HepG2 (cell line): Measurements from ENCODE around the gene HPS3. TPM values are rescaled to one million over a fixed set of nuclear protein-coding genes. Genes with fewer than 3 reads are reported as not detected.

Experiments used
- ATF1 ChIP-seq: IDR thresholded peaks from 2 replicates; pipeline ENCODE4 v1.6.1; 2016; ENCODE audit warnings: mild to moderate bottlenecking, control low read depth
- EP300 ChIP-seq, 3 experiments: sonication (generic) in 1 of 3; formaldehyde crosslinking in 1 of 3; IDR thresholded peaks; 2 replicates each; pipeline versions ENCODE4 v1.5.1 to v1.6.1; 2011 to 2020; ENCODE audit warnings: low read depth in 2 of 3, low read length in 2 of 3, borderline replicate concordance in 1 of 3, improper control_type of control experiment in 1 of 3, mild to moderate bottlenecking in 1 of 3, missing genetic modification reagents in 1 of 3, moderate library complexity in 1 of 3
- MAF1 ChIP-seq: sonication (generic); formaldehyde crosslinking; IDR thresholded peaks from 2 replicates; pipeline ENCODE4 v1.5.0; 2020; ENCODE audit warnings: missing genetic modification reagents, borderline replicate concordance
- PAXIP1 ChIP-seq: sonication (generic); formaldehyde crosslinking; conservative IDR thresholded peaks from 2 replicates; pipeline ENCODE4 v1.4.0; 2020; ENCODE audit warnings: mild to moderate bottlenecking, missing genetic modification reagents, moderate library complexity
- STAT6 ChIP-seq: sonication (generic); formaldehyde crosslinking; IDR thresholded peaks from 2 replicates; pipeline ENCODE4 v1.4.0; 2020; ENCODE audit warnings: missing genetic modification reagents, mild to moderate bottlenecking, borderline replicate concordance
- THYN1 ChIP-seq: sonication (generic); formaldehyde crosslinking; IDR thresholded peaks from 2 replicates; pipeline ENCODE4 v1.8.1; 2023; ENCODE audit warnings: low read depth, mild to moderate bottlenecking, moderate library complexity, missing genetic modification reagents, borderline replicate concordance
- TRAFD1 ChIP-seq: sonication (generic); formaldehyde crosslinking; IDR thresholded peaks from 2 replicates; pipeline ENCODE4 v1.5.1; 2020; ENCODE audit warnings: missing genetic modification reagents, mild to moderate bottlenecking, borderline replicate concordance
- ZMYM3 ChIP-seq: sonication (generic); formaldehyde crosslinking; IDR thresholded peaks from 2 replicates; pipeline ENCODE4 v1.5.1; 2020; ENCODE audit warnings: mild to moderate bottlenecking, missing genetic modification reagents
- ZNF142 ChIP-seq: sonication (generic); formaldehyde crosslinking; IDR thresholded peaks from 2 replicates; pipeline ENCODE4 v1.4.0; 2020; ENCODE audit warnings: missing genetic modification reagents
- ZNF432 ChIP-seq: sonication (generic); formaldehyde crosslinking; IDR thresholded peaks from 2 replicates; pipeline ENCODE4 v1.5.0; 2020; ENCODE audit warnings: missing genetic modification reagents, mild to moderate bottlenecking, borderline replicate concordance
- polyA plus RNA-seq, 8 experiments: library from polyadenylated mRNA; depleted of rRNA in 3 of 8; stranded (reverse) in 7 of 8; unstranded in 1 of 8; fragments of >200 nt; fragmentation: Illumina TruSeq in 4 of 8; extraction: Trizol in 4 of 8; gene quantifications; 2 replicates each; pipeline versions ENCODE4 v1.2.1 to v1.2.3, GENCODE V29; 2011 to 2016; ENCODE audit warnings: low read depth in 4 of 8, missing spikeins in 1 of 8, mixed read lengths in 1 of 8; ENCODE audit not compliant: insufficient read depth in 1 of 8
- total RNA-seq, 5 experiments: library from RNA; depleted of rRNA; stranded (reverse); fragments of >200 nt; fragmentation: Illumina TruSeq; extraction: Trizol; gene quantifications; 2 replicates each; pipeline ENCODE4 v1.2.3, GENCODE V29; 2016; ENCODE audit warnings: low read depth in 1 of 5

The HPS3 gene
- total and polyA plus RNA-seq, 2 of the 13 experiments (the other 11 are each of a cell fraction or from before 2014, with no cell fraction given): 9.5 to 18.9 TPM

GRCh38 chr3:149129326-149130205, at the start of gene HPS3 (continued):
- no peak; the same call in 1 of the 2 replicates for TF ChIP-seq PAXIP1 (CRISPR knock-in tag)
- no peak for TF ChIP-seq THYN1 (CRISPR knock-in tag)
- peak; percentile 78 for TF ChIP-seq ATF1
- TF ChIP-seq ZNF142 (CRISPR knock-in tag): 0 out of 2 replicates have a peak, but pooled peaks have one; percentile 24
- TF ChIP-seq ZNF432 (CRISPR knock-in tag): no peak
- TF ChIP-seq ZMYM3 (CRISPR knock-in tag): peak; percentile 70
- peak; percentile 31; the same call in 1 of the 2 replicates for TF ChIP-seq STAT6
- 0 out of 4 replicates have a peak, but pooled peaks of 1 of the 2 experiments have one; percentile 6 for TF ChIP-seq EP300 (IDR thresholded peaks at IDR 0.05; ENCODE audit: low read depth in 2 of 2, low read length in 2 of 2)
- TF ChIP-seq EP300 (CRISPR knock-in tag; IDR thresholded peaks at IDR 0.05; ENCODE audit: borderline replicate concordance): no peak
- TF ChIP-seq TRAFD1 (CRISPR knock-in tag): no peak
- TF ChIP-seq MAF1 (CRISPR knock-in tag): peak; percentile 70; the same call in 1 of the 2 replicates
